GM19395 (cell line): ENCODE measurements around the gene TTN.
"Not testable (repeated sequence)": the region's sequence is repeated elsewhere in the genome, so short reads cannot be mapped to it uniquely, and the experiment has no call there.

ENCODE experiments used
- ATAC-seq: cut with Tn5 transposase; IDR thresholded peaks from one replicate; pipeline ENCODE4 v1.9.1; 2021; ENCODE audit warnings: mild to moderate bottlenecking, moderate library complexity; ENCODE audit not compliant: unreplicated experiment

The TTN gene

DNA sequence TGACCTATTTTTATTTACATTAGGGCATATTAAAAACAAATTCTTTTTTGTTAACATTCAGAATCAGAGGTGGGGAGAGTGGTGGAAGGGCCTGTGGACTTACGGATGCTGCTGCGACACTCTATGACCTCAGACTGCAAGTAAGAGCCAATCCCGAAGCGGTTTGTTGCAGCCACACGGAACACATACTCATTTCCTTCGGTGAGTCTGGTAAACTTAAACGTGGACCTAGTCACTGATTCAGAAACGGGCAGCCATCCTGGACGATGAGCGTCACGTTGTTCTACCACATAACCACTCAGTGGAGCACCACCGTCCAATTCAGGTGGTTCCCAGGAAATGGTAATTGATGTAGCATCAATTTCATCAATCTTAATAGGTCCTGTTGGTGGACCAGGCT lies 265.1 kb downstream of the TTN start:
- no peak for ATAC-seq

- ATAC-seq, result no peak
These were observed 271.2 kb downstream of the TTN start for GRCh38 chr2:178536037-178536436.

- no peak for ATAC-seq
These were observed 276.1 kb downstream of the TTN start for GRCh38 chr2:178531168-178531567.

- ATAC-seq, result peak; percentile 96
These were observed 276.5 kb downstream of the TTN start for GRCh38 chr2:178530625-178531142.

DNA sequence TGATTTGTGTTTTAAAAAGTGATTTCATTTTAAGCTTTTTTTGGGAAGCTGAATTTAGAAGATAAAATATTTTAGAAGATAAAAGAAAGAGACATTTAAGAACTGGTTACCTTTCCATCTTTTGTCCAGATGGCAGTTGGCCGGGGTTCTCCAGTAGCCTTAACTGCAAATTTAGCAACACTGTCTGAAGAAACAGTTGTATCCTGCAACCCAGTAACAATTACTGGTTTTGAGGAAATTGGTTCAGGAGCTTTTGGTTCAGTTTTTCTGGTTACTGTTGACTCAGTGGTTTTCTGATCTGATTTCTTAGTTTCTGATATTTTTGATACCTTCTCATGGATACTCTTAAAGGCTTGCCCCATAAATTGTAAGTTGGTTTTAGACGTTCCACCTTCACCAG lies 277.1 kb downstream of the TTN start:
- ATAC-seq, result no peak

DNA sequence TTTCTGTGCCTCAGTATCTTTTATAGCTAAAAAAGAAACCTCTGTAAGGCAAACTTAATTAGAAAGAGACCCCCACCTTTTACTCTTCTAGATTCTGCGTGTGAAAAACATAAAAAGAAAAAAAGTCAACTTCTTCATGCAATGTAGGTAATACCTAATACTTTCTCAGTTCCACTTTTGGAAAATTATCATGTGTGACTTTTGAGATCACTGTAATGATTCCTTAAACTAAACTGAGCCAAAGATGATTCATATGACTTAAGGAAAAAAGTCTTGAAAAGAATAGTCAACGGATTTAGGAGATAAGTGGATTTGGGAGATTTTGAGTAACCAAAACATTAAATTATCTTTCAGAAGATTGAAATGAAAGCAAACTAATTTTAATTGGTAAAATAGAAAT lies 278.0 kb downstream of the TTN start:
- no peak for ATAC-seq

DNA sequence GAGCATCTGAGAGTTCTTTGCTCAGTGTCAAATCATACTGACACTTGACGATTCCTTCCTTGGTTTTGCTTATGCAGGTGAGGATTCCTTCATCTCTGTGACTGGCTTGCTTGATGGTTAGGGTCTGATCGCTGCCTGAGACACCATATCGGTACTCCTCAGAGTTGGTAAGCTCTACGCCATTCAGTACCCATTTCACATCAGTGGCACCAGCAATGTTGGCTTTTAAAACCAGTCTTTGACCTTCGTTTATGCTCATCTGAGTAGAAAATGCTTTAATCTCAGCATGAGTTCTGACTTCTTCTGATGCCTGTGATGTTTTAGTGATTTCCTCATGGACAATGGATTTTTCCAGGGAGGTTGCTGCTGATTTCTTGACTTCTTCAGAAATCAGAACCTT lies 278.6 kb downstream of the TTN start:
- ATAC-seq, result no peak

DNA sequence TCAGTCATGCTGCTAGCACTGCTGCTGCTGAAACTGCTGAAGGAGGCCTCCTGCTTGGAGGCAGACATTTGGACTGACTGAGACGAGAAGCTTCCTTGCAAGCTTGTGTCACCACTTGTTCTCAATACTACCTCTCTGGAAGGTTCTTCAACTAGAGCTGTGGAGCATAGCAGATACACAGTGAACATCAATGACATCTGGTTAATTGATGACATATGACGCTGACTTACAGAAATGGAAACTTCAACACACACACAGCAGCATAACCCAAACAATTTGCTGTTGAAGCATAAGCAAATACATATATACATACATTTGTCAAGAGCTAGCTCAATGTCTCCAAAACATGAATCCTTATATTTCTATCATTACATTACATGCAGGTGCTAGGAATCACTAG lies 279.6 kb downstream of the TTN start:
- no peak for ATAC-seq

DNA sequence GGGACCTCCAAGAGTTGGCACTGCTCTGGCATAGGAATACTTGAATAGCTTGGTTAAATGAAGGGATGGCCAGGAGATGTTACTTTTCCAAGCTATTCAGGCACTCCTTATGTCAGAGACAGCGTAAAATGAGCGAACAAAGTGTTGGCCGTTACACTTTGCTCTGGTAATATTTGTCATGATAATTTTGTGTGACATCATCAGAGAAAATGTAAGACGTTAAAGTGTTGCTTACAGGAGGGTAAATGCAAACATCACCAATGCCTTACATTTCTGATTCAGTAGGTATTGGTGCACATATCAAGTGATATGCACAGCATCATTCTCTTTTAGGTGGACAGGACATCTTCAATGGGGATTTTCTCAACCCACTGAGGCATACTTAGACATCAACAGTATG lies 281.0 kb downstream of the TTN start:
- no peak for ATAC-seq

GRCh38 chr2:178525460-178525859 lies 281.8 kb downstream of the TTN start:
- not testable (repeated sequence) for ATAC-seq

GRCh38 chr2:178525010-178525409 lies 282.2 kb downstream of the TTN start:
- ATAC-seq, result not testable (repeated sequence)

GRCh38 chr2:178523596-178524134 lies 283.6 kb downstream of the TTN start:
- ATAC-seq, result peak; percentile 15

- ATAC-seq, result peak; percentile 84
These were observed 284.1 kb downstream of the TTN start for GRCh38 chr2:178522950-178523595.

DNA sequence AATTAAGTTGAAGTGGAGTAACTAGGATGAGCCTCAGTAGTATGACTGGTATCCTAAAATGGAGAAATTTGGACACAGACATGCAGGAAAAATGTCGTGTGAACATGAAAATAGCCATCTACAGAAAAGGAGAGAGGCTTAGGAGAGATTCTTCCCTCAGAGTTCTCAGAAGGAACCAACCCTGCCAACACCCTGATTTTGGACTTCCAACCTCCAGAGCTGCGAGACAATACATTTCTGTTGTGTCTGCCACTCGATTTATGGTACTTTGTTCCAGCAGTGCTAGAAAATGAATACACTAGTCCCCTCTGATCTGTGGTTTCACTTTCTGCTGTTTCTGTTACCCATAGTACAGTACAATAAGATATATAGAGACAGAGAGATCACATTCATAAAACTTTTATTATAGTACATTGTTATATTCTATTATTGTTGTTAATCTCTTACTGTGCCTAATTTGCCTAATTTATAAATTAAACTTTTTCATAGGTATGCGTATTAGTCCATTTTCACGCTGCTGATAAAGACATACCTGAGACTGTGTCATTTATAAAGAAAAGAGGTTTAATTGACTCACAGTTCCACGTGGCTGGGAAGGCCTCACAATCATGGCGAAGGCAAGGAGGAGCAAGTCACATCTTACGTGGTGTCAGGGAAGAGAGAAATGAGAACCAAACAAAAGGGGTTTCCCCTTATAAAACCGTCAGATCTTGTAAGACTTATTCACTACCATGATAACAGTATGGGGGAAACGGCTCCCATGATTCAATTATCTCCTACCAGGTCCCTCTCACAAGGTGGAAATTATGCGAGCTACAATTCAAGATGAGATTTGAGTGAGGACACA lies 285.7 kb downstream of the TTN start:
- ATAC-seq, result no peak

DNA sequence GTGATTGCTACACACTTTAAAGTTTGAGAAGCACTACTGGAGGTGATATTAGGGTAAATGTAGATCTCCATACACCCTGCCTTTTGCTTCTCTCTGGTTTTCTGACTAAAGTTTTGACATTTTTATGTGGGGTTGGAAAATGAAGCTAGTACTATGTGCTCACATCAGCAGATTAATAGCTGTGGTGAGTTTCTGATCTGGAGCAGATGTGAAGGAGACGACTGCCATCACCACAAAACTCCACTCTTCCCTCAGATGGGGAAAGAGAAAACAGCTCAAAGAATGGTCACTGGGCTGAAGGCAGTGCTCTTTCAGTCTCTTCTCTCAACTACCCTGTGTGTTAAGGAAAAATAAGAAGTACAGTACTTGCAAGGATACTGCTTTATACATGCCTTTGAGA lies 289.7 kb downstream of the TTN start:
- ATAC-seq, result no peak

DNA sequence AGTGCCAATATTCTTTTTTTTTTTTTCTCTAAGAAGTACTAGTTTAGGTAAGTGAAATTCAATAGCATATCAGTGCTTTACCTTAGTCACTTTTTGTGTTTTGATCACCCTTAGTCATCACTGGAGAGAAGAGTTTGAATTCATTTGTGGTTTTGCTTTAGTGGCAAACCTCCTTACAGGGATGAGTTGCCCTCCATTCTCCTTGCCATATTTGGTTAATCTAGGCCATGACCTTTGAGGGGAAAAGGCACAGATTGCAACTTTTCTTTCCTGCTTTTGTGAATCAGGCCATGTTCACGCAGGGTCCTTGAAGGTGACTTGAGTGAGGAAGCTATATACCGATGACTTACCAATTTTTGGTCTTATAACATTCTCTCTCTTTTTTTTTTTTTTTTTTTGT lies 292.6 kb downstream of the TTN start:
- peak; percentile 59 for ATAC-seq

DNA sequence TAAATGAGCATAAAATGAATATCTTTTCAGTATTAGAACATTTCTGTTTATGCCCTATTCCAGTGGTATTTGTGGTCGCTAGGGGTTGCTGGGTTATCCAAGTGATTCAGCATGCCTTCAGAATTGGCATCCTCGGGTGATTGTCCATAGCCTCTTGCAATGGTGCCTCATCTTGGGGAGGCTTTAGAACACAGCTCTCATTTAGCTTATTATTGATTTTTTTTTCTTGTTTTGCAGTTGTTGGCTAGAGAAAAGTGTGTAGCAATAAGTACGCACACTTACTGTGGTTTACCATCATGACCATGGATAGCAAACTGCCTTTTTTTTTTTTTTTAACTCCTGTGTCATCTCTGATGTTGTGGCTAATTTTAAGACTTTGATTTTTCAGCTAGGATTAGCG lies 293.3 kb downstream of the TTN start:
- ATAC-seq, result no peak

GRCh38 chr2:178512484-178512883 lies 294.7 kb downstream of the TTN start:
- no peak for ATAC-seq

GRCh38 chr2:178510384-178510783 lies 296.8 kb downstream of the TTN start:
- ATAC-seq, result no peak

- no peak for ATAC-seq
These were observed 298.6 kb downstream of the TTN start for GRCh38 chr2:178508646-178509045.

DNA sequence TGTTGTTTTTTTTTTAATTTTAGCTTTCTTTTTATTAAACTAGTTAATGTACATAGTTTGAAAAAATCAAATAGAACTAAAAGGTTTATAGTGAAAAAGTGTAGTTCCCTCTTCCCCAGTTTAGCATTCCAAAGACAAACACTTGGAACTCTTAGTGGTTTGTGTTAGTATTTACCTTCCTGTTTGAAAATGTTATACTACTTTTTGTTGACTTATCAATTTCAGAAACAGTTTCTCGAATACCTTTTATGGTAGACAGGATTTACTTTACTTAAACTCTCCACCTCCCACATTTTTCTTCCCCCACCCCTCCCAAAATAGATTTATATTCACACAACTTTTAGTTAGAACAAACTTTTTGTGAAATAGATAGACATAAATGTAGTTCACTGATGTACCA lies 300.3 kb downstream of the TTN start:
- ATAC-seq, result no peak

DNA sequence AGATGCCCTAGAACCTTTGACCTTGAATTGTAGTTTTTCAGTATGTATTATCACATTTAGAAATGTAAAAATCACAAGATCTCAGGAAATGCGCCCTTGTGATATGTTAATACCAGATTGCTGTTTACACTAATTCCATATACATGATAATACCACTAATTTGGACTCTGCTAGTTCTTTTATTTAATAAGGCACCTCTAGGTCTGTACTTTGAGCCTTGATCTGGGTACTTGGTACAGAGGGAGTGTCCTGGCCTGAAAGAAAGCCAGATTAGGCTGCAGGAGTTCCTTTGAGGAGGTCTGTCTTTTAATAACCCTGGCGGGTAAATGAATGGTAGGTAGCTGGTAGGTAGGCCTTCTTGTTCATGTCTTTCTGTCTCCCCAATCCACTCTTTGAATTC lies 300.7 kb downstream of the TTN start:
- ATAC-seq, result no peak
